SK-MEL-5 (cell line): Measurements from ENCODE around the gene LHX6. TPM values are rescaled to one million over a fixed set of nuclear protein-coding genes. Genes with fewer than 3 reads are reported as not detected.

Source experiments
- DNase-seq: peaks from one replicate; pipeline ENCODE4 v3.0.0-alpha.2; 2016; ENCODE audit warnings: low read depth, low spot score
- in situ Hi-C: cut with HindIII; loops from 2 replicates; pipeline ENCODE4 v1.10.0; 2016; ENCODE audit warnings: low sequenced_read_pairs, high pct_unique_total_duplicates, low pct_unique_long_range_greater_than_20kb
- total RNA-seq: library from RNA; depleted of rRNA; stranded (reverse); fragments of >200 nt; shearing (Covaris generic); gene quantifications from 2 replicates; pipeline ENCODE4 v1.2.3, GENCODE V29; 2014

Gene LHX6
- total RNA-seq, 1 experiment from 2014 or later: 2.4 TPM

DNA sequence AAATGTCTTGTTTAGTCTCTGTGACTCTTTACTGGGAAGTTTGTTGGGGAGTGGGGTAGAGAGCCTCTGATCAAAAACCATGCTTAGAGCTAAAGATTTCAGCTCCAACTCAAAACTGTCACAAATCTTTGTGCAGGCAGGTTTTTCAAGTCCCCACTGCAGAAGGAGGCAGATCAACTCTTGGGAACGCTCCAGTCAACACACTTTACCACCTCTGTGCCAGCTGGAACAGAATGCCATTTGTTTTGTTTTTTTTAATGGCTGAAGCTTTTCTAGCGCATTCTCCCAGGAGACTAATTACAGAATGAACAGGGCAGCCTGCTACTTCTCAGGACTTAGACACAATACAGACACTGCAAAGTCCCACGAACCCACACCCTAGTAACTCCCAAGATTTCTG, 17.9 kb upstream of the LHX6 start:
- in situ Hi-C loops: no loop called here

GRCh38 chr9:122244349-122244748, 15.6 kb upstream of the LHX6 start:
- no peak for DNase-seq
- in situ Hi-C loops: no loop called here

More for the DNA sequence above, 17.9 kb upstream of the LHX6 start:
- no peak for DNase-seq

DNA sequence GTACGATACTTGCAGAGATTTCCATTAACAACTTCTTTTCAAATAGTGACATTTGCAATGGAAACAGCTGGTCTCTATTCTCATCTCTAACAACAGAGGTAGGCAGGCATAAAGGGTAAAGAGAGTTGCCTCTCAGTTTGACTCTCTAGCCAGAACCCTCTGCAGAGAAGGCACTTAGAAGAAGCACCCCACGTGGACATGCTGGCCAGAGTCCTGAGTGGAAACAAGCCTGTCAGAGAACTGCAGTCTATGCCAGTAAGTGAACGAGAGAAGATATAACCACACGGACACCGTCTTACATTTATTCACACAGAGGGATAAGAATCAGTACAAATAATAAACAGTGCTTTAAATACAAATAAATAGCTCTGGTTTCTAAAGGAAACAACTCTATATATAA, 11.0 kb upstream of the LHX6 start:
- in situ Hi-C loops: no loop called here
- DNase-seq: no peak

DNA sequence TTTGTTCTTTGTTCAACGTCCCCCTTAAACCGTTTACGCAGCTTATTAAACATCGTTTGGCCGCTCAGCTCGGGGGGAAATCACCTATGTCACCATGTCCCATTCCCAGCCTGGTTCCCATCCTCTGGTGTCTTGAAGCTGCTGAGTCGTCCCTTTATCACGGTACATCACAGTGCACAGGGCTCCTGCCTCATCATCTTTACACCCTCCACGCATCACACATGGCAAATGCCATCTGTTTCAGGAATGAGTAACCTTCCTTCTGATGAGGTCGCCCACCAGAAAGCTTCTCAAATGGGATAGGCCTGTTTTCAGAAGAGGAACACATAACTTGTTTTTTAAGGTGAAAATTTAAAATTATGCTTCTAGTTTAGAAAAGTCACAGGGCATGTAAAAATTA, 7.9 kb upstream of the LHX6 start:
- in situ Hi-C loops: no loop called here
- no peak for DNase-seq

GRCh38 chr9:122234022-122234748, 5.4 kb upstream of the LHX6 start:
- in situ Hi-C loops: no loop called here
- DNase-seq: no peak

GRCh38 chr9:122232796-122233306, 4.1 kb upstream of the LHX6 start:
- in situ Hi-C loops: no loop called here
- DNase-seq: no peak

- in situ Hi-C loops: no loop called here
- no peak for DNase-seq
Measured at GRCh38 chr9:122229485-122229837, 704 bp upstream of the LHX6 start.

DNA sequence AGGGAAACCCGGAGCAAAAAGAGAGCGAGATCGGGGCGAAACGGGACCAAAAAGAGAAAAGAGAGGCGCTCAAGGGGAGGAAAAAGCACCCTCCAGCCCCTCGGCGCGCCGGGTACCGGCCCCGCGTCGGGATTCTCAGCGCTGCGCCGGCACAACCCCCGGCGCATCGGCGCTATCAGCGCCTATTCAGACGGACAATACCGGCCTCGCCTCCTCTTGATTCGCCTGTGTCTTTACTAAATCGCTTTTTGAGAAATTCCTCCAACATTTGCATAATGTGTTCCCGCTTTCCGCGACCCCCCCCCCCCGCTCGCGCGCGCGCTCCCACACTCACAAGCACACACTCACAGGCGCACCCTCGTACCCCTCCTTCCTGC, 578 bp downstream of the LHX6 start:
- in situ Hi-C loops: no loop called here

GRCh38 chr9:122227575-122227900, 1.2 kb downstream of the LHX6 start:
- DNase-seq: no peak
- in situ Hi-C loops: no loop called here

More for the DNA sequence above, 578 bp downstream of the LHX6 start:
- DNase-seq: no peak

DNA sequence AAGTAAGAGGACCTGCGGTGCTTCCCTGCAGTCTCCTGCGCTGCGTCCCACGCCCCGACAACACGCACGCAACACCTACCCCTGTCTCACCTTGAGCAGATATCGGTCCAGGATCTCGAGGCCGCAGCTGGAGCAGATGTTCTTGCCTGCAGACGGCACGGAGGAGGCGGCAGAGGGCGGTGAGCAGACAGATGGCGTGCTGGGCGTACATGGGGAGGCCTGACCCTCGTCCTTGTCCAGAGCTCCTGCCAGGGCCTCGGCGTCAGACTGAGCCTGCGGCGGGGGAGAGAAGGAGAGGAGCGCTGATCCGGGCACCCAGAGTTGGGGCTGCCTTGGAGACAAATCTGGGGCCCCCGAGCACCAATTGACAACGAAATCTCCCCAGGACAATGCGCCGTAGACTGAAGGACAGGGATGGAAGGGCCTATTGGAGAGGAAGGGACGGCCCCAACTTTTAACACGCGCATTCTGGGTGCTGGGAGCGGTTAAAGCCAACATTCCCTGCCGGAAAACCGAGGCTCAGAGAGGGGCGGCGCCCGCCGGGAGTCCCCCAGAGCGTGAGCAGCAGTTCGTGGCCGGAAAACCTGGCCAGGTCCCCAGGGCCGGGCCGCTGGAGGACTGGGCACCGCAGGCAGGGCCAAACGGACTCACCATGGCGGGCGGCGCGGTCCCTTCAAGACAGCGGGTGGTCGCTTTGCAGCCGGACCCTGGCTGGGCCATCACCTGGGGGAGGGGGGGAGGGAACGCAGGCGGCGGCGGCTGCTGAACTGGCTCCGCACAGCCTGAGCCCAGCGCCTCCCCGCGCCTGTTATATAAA, 1.8 kb downstream of the LHX6 start:
- in situ Hi-C loops: no loop called here
- no peak for DNase-seq

- in situ Hi-C loops: no loop called here
- DNase-seq: no peak
Measured at GRCh38 chr9:122226142-122226757, 2.5 kb downstream of the LHX6 start.

DNA sequence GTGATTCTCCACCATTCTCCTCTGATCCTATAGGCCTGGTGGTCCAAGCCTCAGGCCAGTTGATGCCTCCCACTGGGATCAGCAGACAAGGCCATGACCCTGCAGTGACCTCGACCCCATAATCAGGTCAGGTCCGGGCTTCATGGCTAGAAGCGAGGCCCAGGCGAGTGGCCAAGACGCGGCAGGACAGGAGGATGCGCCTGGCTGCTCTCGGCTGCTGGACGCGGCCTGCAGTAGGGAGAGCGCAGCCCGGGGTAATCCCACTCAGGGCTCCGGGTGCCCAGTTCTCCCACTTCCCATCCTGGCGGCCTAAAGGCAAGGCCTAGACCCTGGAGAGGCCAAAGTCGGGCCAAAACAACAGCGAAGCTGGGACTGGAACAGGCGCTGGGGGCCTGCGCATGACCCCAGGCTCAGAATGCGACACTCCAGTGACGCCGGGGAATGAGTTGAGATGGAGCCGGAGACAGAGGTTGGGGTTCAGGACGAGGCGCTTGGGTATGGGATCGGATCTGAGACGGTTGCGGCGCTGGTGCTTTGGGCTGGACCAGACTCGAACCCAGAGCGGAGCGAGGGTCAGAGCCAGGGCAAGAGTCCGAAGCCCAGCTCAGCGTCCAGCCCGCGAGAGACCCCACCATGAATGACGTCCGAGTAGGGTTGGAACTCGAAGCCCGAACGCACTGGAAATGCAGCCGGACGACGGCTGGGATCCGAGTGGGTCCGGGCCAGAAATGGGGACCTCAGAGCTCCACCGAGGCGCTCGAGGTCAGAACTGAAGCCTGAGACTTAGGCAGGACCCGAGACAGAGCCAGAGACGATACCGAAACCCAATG, 3.2 kb downstream of the LHX6 start:
- no peak for DNase-seq
- in situ Hi-C loops: no loop called here

- DNase-seq: no peak
- in situ Hi-C loops: no loop called here
Measured at GRCh38 chr9:122223435-122223834, 5.3 kb downstream of the LHX6 start.

- in situ Hi-C loops: no loop called here
- DNase-seq: no peak
Measured at GRCh38 chr9:122222791-122223190, 6.0 kb downstream of the LHX6 start.

- DNase-seq: no peak
- in situ Hi-C loops: no loop called here
Measured at GRCh38 chr9:122221183-122221811, 7.5 kb downstream of the LHX6 start.

- in situ Hi-C loops: no loop called here
Measured at GRCh38 chr9:122220673-122221182, 8.0 kb downstream of the LHX6 start.

More at GRCh38 chr9:122220673-122221182, 8.0 kb downstream of the LHX6 start:
- no peak for DNase-seq
